Hepatic stellate cell (primary cell): ENCODE results near the gene ELK4.

ENCODE experiments used
- DNase-seq: peaks from one replicate; pipeline ENCODE4 v3.0.0; 2011; ENCODE audit warnings: low spot score

The ELK4 gene

DNA sequence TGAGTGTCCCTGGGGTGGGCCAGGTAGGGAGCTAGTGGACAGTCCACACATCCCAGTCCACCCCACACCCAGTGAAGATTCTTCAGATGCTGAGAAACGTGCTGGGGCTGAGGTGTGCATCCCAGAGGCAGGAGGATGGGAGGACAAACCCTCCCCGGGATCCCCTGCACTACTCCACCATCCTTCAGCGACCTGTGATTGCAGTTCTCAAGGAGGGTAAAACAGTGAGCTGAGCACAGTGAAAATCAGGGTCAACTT lies 51.0 kb downstream of the ELK4 start:
- no peak for DNase-seq

DNA sequence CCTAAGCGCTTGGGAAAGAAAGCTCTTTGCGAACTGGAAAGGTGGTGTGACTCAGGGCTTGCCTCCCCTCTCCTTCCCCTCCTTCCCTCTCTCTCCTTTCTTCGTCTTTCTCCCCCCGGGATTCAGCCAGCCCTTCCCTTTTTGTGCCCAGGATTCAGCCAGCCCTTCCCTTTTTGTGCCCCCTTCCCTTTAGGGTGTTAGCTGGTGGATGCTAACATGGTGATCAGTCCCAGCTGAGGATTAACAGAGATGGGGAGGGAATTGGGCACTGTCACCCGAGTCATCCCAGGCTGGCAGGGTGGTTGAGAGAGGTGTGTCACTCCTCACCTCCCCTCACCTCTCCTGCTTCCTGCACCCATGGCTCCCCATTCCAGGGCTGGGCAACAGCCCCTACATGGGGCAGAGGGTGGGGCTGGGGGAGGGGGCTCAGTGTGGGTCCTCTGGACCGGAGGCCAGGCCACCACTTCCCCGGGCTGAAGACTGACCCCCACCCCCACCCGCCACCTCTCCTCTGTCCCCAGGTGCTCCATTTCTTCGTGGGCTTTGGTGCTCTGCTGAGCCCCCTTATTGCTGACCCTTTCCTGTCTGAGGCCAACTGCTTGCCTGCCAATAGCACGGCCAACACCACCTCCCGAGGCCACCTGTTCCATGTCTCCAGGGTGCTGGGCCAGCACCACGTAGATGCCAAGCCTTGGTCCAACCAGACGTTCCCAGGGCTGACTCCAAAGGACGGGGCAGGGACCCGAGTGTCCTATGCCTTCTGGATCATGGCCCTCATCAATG lies 51.5 kb downstream of the ELK4 start:
- no peak for DNase-seq

DNA sequence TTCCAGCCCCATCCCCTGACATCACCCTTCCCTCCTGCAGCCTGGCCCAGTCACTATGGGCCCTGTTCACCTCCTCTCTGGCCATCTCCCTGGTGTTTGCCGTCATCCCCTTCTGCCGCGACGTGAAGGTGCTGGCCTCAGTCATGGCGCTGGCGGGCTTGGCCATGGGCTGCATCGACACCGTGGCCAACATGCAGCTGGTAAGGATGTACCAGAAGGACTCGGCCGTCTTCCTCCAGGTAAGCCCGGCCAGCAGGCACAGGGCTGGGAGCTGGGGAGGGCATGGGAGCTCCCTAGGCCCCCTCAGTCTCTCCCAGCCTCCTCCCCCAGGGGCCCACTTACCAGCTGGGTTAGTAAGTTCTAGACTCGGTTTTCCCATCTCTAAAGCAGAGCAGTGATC lies 52.1 kb downstream of the ELK4 start:
- no peak for DNase-seq

DNA sequence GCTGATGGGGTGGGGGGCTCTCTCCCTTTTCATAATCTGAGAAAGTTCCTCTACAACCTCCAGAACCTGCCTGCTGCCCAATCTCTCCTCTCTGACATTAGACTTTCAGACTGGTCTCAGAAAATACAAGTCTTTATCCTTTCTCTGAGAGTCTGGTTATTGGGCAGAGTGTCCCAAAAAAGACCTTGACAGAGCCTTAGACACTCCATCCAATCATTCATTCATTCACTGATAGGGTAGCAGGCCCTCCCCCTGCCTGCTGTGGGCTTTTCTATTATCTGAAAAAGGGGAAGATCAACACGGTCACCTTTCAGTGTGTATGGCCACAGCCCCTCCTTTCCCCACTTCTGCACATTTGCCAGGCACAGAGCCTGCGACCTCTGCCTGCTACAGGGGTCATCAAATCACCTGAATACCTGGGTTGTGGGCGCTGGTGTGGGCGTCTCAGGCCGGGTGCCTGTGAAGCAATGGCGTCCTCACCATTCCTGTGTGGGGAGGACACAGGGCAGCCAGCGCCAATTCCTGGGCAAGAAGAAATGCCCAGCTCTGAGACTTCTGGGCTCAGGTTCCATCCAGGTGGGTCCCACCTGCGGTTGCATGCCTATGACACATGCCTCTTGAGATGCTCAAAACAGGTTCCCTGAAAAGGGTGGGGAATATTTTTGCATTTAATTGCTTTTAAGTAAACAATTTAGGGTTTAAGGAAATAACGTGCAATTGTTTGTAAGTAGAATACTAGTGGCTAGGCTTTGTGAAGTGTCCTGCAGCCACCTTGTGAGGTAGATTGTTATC lies 52.8 kb downstream of the ELK4 start:
- no peak for DNase-seq

DNA sequence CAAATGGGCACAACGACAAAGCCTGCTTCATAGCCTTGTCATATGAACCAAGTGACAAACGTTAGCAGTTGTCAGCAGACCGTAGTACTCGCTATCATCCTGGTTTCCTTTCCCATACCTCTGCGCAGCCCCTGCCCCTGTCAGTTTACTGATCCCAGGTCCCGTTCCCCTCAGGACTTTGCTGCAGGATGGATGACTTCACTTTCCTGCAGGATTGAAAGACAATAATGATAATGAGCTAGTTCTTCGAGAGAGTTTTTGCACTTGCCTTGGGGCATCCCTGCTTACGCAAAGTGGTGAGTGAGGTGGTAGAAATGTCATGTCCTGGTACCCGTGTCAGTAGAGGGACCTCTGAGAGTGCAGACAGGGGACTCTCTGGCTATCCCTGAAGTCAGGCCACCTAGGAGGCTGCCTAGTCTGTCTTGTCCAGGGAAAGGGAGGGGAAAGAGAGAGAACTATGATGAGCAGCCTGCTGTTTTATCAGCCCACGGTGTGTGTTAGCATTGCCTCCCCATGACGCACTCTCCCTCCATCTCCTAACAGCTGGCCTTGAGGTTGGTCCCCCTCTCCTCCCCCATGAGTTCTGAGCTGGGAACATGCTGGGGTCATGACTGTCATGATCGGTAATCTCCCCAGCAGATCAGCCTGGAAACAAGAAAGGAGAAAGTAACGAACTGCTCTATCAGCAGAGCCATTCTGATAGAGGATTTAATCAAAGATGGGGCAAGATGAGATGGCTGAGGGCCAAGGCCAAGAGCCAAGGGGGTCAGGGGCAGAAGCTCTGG lies 53.7 kb downstream of the ELK4 start:
- DNase-seq = no peak

DNA sequence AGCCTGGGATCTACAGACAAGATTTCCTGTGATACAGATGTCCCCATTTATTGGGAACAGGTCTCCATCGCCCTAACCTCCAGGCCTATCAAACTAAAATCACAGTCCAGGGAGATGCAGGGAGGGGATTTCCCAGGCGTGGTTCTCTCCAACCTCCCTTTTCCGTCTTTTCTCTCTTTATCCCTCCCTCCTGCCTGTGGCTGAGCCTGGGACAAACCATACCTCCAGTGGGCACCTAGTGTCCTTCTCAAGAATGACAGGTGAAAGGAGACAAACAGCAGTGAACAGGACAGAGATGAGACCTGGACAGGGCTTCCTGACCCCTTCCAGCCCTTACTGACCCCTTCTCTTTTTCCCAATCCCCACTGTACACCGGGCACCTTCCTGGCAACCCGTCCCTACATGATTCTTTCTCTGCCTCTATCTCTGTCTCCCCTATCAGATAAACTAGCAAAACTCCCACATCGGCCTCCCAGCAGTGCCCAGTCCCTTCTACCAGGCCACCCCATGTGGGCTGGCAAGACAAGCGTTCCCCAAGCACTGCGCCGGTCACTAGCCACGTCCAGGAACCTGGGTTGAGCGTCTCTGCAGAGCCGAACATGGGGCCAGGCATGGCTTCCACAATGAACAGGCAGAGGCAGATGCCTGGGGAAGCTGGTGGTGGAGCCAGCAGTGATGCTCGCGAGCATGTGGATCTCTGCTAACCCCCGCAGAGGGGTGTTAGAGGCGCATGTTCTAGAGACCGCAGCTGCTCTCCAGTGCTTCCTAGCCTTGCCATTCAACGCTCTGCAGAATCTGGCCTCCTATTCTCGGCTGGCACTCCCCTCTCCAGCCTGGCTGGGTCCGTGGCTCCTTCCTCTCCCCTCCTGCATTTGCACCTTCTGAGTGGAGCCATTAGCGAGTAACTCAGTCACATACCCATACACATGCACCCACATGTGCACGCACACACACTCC lies 54.7 kb downstream of the ELK4 start:
- DNase-seq = no peak

DNA sequence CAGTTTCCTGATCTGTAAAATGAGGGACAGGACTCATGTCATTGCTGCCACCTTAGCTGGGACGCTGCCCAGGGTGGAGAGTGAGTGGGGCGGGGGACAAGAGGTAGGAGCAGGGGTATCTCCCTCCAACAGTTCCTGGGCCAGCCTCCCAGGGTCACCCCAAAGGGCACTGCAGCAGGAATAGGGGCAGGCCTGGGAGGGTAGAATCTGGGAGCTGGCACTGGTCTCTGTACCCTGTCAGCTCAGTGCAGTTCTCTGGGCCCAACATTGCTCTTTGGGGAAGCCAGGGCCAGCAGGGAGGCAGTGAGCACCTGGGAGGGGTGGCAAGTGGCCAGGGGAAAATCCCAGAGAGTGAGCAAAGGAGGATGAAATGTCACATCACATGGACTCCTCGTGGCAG lies 55.8 kb downstream of the ELK4 start:
- no peak for DNase-seq

DNA sequence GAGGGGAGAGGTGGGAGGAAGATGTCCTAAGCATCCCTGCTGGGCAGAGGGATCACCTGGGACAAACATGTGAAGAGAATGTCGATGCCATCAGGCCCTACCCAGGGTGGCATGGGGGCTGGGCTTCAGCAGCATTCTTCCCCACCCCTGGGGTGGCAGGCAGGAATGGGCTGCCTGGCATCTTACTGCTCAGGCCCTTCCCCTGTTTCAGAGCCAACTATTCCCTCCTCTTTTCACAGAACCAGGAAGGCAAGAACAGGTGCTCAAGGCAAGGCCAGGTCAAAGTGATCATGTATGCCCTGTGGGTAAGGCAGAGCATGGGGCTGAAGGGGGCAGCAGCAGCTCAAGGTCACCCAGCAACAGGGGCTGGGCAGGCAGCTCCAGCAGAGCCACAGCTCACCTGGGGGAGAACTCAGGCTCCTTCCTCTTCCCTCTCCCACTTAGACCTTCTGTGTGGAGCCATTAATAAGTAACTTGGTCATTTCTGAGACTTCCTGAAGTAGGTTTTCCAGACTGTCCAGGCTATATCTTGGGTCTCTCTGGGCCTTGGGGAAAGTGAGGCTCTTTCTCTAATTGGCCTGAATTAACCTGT lies 56.4 kb downstream of the ELK4 start:
- no peak for DNase-seq

DNA sequence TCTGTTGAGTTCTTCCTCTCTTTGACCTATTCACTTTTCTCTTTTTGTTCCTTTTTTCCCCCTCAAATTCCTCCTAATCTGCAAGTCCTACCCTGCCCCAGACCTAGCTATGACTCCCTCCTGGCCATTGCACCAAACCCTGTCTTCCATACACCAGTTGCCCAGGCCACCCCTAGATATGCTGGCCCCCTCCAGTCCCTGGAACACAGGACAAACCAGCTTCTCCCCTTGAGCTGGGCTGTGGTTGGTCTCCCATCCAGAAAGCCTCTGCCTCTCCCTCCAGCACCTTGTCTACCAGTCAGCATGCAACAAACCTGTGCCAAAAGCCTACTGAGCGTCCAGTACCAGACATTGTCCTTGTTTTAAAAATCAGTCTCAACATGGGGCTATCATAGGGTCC lies 59.4 kb downstream of the ELK4 start:
- no peak for DNase-seq

DNA sequence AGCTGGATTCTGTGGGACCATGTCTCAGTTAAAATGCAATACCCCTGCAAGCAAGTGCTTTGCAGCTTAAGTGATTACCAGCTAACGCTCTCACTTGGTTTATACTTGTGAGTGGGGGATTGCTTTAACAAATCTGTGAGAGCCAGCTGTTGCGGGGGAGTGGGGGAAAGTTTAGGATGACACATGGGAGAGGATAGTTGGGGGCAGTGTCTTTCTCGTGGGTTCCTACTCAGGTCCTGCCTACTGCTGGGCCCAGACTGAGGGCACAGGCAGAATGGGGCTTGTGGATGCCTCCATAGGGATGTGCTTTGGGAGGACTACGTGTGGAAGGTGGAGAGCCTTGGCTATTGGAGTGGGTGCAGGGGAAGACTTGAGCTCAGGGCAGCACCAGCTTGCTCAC lies 60.1 kb downstream of the ELK4 start:
- no peak for DNase-seq

DNA sequence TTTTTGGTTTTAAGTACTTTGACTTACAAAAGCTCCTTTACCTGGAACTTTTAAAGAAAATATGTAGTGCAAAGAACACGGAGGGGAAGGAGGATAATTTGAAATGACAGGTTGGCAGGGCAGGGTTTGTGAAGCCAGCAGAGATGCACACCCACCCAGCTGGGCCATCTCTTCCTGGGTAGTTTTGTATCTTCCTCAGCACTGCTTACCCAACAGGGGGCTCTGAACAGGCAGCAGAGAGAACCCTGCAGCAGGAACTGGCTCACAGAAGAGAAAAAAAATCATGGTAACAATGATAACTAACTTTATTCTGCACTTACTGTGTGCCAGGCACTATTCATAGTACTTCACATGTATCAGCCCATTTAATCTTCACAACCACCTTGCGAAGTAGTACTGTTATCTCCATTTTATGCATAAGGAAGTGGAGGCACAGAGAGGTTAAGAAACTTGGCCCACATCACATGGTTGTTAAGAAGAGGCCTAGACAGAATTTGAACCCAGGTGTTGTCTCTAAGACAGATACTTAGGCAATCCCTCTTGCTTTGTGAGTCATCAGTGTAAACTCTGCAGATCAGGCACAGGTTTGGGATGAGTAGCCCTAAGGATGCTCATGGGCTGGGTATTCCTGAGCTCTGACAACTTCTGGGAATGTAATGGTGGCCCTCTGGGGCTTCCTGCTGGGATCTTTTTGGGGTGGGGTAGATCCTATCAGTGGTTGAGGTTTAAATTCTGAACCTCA lies 60.8 kb downstream of the ELK4 start:
- no peak for DNase-seq

DNA sequence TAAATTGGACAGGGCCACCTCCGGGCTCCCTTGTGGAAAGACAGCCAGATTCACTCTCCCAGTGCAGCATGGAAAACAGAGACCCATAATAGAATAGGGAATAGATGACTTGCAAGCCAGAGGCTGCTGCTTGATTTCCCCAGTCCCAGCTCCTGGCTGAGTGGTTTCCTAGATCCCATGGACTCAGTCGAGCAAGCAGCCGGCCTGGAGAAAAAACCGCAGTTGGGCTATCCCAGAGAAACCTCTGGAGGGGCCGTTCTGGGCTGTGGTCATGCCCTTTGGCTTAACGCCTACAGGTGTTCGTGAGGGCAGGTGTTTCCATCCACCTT lies 61.7 kb downstream of the ELK4 start:
- no peak for DNase-seq

DNA sequence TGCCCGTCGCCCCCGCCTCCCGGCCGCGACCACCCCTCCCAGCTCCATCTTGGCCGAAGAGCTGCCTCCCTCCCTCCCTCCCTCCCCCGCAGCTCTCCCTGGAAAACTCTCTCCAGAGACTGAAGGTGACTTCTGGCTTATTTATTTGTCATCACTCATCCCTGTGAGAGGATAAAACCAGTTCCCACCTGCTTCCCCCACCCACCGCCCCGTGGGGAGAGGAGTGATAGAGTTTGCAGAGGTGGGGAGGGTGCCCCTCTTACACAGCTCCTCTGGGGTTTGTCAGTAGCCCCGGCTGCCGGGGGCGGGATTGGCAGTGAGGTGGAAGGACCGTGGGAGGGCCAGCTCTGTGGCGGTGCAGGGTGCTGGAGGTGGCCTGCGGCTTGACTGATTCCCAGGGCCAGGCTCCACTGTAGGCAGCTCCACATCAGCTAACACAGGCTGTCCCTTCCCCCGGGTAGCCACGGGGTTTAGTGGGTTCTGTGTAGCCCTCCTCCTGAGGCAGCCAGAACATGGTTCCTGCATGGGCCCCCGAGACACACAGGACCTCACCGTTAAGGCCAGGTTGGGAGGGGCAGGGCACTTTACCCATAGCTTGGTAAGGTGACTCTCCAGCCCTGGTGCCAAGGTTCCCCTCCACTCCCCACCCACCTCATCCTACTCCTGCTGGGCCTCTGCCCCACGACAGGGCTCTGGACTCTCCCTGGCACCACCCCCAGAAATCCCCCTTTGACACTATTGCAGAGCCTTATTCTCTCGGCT lies 62.2 kb downstream of the ELK4 start:
- no peak for DNase-seq

DNA sequence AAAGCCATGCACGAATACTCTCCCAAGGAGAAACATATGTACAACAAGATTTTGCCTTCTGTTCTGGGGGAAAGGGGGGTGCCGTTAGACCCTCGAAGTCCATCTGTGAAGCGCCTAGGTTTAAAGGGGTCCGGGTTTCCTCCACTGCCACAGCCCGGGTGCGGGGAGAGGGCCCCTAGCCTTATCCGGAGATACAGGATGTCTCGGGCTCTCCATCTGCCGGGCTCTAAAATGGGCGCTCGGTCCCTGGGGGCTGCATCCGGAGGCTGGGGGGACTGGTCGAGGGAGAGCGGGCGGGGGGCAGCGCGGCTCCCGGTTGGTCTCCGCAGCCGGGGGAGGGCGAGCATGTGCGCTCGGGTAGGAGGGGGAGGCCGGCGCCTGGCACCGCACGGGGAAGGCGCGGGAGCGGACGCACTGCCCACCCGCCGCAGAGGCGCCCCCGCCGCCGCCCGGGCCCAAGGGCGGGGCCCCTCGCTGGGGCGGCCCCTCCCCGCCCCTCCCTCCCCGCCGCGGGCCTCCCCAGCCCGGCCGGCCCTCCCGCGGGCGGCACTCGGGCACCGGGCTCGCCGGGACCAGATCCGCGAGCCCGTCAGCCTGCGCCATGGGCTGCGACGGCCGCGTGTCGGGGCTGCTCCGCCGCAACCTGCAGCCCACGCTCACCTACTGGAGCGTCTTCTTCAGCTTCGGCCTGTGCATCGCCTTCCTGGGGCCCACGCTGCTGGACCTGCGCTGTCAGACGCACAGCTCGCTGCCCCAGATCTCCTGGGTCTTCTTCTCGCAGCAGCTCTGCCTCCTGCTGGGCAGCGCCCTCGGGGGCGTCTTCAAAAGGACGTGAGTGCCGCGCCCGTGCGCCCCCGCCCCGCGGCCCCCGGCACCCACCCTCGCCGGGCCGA lies 63.1 kb downstream of the ELK4 start:
- DNase-seq = no peak

DNA sequence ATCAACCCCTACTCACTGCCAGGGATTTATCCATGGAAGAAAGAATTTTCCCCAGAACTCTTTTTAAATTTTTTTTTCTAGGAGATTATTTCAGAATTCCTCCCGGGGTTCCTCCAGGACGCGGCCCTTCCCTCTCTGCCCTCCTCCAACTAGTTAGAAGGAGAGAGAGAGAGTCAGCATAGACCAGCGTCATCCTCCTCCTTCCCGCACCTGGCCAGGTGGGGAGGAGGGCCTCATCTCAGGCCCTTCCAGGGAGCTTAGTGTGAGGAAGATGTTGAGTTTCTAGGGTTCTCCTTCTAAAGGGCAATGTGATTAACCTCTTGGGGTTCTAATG lies 63.7 kb downstream of the ELK4 start:
- DNase-seq = no peak

DNA sequence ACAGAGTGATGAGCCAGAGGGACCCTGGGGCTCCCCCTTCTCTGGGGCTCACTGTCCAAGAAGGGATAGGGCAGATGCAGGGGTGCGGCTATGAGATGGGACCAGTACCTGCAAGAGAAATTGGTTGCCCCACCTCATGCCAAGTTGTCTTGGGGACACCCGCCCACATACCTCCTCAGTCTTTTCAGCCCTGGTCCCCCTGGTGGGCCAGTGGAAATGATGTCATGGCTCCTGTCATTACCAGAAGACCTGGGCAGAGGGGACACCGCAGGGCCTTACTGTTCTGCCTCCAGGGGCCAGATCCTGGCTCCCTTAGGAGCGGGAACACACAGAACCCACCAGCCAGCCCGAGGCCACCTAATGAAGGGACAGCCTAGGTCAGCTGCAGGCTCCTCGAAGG lies 64.1 kb downstream of the ELK4 start:
- no peak for DNase-seq

DNA sequence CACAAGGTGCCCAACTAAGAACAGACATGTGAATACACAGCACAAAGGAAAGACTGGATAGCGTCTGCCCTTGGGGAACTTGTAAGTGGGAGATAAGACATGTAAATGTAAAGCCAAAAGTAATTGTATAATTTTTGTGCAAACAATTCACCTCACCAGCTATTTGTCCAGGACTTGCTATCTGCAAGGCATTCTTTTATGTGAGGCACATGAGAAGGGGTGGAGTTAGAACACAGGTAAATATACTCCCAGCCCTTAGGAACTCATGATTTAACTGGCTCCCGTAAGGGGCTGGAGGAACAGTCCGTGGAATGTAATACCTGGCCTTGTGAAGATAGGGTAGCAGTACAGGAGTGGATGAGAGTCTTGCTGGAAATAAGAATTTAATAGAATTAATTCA lies 66.0 kb downstream of the ELK4 start:
- DNase-seq = no peak

DNA sequence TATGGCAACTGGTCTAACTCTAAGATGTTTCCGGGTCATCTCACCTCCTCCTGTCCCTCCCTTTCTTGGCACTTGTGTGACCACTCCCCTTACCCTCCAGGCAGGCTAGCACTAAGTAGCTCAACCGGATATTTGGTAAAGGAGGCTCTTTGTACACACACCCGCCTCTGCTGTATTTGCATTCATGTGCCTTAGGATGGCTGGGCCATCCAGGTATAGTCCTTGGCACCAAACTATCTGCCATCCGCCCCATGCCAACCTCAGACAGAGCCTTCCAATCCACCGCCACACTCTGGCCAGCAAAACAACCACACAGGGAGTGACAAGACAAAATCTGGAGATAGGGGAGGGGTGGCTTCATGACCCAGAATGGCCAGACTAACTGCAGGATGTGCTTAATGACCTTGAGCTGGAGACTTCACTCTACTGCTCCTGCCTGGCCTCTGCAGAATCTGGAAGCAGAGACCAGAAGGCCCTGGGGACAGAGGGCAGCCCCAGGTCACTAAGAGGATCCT lies 67.8 kb downstream of the ELK4 start:
- DNase-seq = no peak
